ENCODE measurements around the gene MUC5AC. TPM values are rescaled to one million over a fixed set of nuclear protein-coding genes. Genes with fewer than 3 reads are reported as not detected.

The MUC5AC gene
- total RNA-seq, 1 experiment from 2014 or later: under 0.01 TPM

DNA sequence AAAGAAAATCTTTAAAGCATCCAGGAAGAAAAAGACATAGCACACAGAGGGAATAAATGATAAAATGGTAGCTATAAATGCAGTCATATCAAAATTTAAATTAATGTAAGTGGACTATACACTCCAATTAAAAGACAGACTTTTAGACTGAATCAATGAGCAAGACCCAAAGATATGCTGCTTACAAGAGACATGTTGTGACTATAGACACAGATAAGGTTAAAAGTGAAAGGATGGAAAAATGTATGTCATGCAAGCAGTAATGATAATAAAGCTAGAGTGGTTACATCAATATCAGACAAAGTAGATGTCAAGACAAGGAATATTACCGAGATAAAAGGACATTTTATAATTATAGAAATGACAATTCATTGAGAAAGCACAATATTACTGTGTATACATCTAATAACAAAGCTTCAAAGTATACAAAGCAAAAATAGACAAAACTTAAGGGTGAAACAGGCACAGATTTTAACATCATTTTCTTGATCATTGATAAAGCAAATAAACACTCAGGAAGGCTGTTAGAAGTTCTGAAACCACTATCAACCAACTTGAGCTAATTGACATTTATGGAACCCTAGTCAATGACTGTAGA, 22.8 kb upstream of the MUC5AC start:
- H3K36me3 ChIP-seq (ENCODE audit: control insufficient read depth in 1 of 2, insufficient read depth in 2 of 2, low read length in 2 of 2): no peaks in the 10 kb centered on the region
- H4K20me1 ChIP-seq (ENCODE audit: insufficient read depth): no peaks in the 10 kb centered on the region
- H3K9me2 ChIP-seq (ENCODE audit: insufficient read depth): no peaks in the 10 kb centered on the region
- ChIA-PET RAD21 (ENCODE audit: low non-redundant PET in 1 of 2, low total read pairs in 2 of 2, uncharacterized antibody in 2 of 2, unreplicated experiment in 2 of 2) (no interaction called here), POLR2A (no interaction called here), CTCF (no interaction called here)
- DNase-seq (ENCODE audit: low read depth, low spot score): no peak
- peaks cover 0 to 6% of the 10 kb centered on the region in 2 experiments; a peak in 1 of 4 replicates for H3K4me1 ChIP-seq (ENCODE audit: control insufficient read depth in 1 of 2, insufficient read depth in 2 of 2, low read length in 2 of 2)
- ATAC-seq: no peak
- peaks cover 5 to 14% of the 10 kb centered on the region in 2 experiments; a peak in 3 of 4 replicates for H3K9me3 ChIP-seq (ENCODE audit: control insufficient read depth in 1 of 2, insufficient read depth in 1 of 2, low read depth in 1 of 2, low read length in 2 of 2)
- no peak overlapping the region for H3K27ac ChIP-seq (ENCODE audit: low read depth, low read length)
- BruUV-seq (replicated peaks): no TSS peak
- H3K27me3 ChIP-seq (ENCODE audit: insufficient read depth, low read length): no peaks in the 10 kb centered on the region
- no peak overlapping the region for H3K4me2 ChIP-seq (ENCODE audit: low read length)
- H3K4me3 ChIP-seq (replicated peaks in 1 of 2; ENCODE audit: low read depth in 1 of 2, low read length in 2 of 2): no peak overlapping the region
- no peak overlapping the region for H2AFZ ChIP-seq (ENCODE audit: low read depth, low read length, poor library complexity, severe bottlenecking)
- no peak overlapping the region for H3K9ac ChIP-seq (ENCODE audit: low read length)
- TF ChIP-seq CBX3 (IDR thresholded peaks at IDR 0.05; ENCODE audit: low read depth) (peak; percentile 43; the same call in 1 of the 2 replicates), ZFX (IDR thresholded peaks at IDR 0.05) (no peak)
- H3K79me2 ChIP-seq (ENCODE audit: insufficient read depth, low read length): no peaks in the 10 kb centered on the region
- intact Hi-C loops (cut with micrococcal nuclease): no loop called here

DNA sequence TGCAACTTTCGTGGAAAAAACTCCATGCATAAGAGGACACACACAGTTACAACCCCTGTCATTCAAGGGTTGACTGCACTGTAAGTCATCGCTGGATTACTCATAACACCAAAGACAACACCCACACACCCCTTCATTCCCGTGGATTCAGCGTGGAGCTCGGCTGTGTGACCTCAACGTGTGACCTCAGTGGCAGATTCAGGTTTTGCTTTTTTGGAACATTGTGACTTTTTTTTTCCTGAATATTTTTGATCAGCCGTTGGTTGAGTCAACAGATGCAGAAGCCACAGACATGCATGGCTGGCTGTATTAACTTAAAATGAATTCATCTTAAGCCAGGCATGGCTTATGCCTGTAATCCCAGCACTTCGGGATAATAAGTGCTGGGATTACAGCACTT, 19.7 kb upstream of the MUC5AC start:
- Histone ChIP-seq H3K9me3 (ENCODE audit: control insufficient read depth in 1 of 2, insufficient read depth in 1 of 2, low read depth in 1 of 2, low read length in 2 of 2) (peaks cover 5 to 14% of the 10 kb centered on the region in 2 experiments; a peak in 3 of 4 replicates), H3K4me1 (ENCODE audit: control insufficient read depth in 1 of 2, insufficient read depth in 2 of 2, low read length in 2 of 2) (peaks cover 0 to 6% of the 10 kb centered on the region in 2 experiments; a peak in 1 of 4 replicates), H3K4me2 (ENCODE audit: low read length) (0 out of 2 replicates have a peak overlapping the region, but pooled peaks have one; percentile 10), H4K20me1 (ENCODE audit: insufficient read depth) (no peaks in the 10 kb centered on the region), H3K27ac (ENCODE audit: low read depth, low read length) (no peak overlapping the region), H3K27me3 (ENCODE audit: insufficient read depth, low read length) (no peaks in the 10 kb centered on the region), H3K9ac (ENCODE audit: low read length) (no peak overlapping the region), H3K79me2 (ENCODE audit: insufficient read depth, low read length) (no peaks in the 10 kb centered on the region), H3K9me2 (ENCODE audit: insufficient read depth) (no peaks in the 10 kb centered on the region), H3K36me3 (ENCODE audit: control insufficient read depth in 1 of 2, insufficient read depth in 2 of 2, low read length in 2 of 2) (no peaks in the 10 kb centered on the region), H3K4me3 (replicated peaks in 1 of 2; ENCODE audit: low read depth in 1 of 2, low read length in 2 of 2) (no peak overlapping the region), H2AFZ (ENCODE audit: low read depth, low read length, poor library complexity, severe bottlenecking) (no peak overlapping the region)
- DNase-seq (ENCODE audit: low read depth, low spot score) (no peak), ATAC-seq (no peak)
- ChIA-PET RAD21 (ENCODE audit: low non-redundant PET in 1 of 2, low total read pairs in 2 of 2, uncharacterized antibody in 2 of 2, unreplicated experiment in 2 of 2) (no interaction called here), POLR2A (no interaction called here), CTCF (no interaction called here)
- intact Hi-C loops (cut with micrococcal nuclease): no loop called here
- BruUV-seq (replicated peaks): no TSS peak
- TF ChIP-seq YY1 (IDR thresholded peaks at IDR 0.05; ENCODE audit: extremely low read depth, insufficient replicate concordance, low read depth, low read length) (no peak), EZH2phosphoT487 (IDR thresholded peaks at IDR 0.05; ENCODE audit: borderline replicate concordance) (no peak), ZNF274 (IDR thresholded peaks at IDR 0.05; ENCODE audit: low read depth, low read length) (no peak), FOSL1 (IDR thresholded peaks at IDR 0.05; ENCODE audit: low read depth) (peak; percentile 17; the same call in 1 of the 2 replicates), EZH2 (IDR thresholded peaks at IDR 0.05) (no peak), EGR1 (IDR thresholded peaks at IDR 0.05; ENCODE audit: low read depth) (no peak), SIN3A (IDR thresholded peaks at IDR 0.05; ENCODE audit: low read depth) (no peak), CEBPB (IDR thresholded peaks at IDR 0.05; ENCODE audit: low read depth) (no peak), SP1 (IDR thresholded peaks at IDR 0.05; ENCODE audit: low read depth) (0 out of 2 replicates have a peak, but pooled peaks have one; percentile 12), RAD21 (IDR thresholded peaks at IDR 0.05; ENCODE audit: low read depth) (no peak), POLR2A (IDR thresholded peaks at IDR 0.05; ENCODE audit: borderline replicate concordance, extremely low read depth, insufficient read depth, insufficient read length) (no peak)
- TF ChIP-seq, protein P1, sequence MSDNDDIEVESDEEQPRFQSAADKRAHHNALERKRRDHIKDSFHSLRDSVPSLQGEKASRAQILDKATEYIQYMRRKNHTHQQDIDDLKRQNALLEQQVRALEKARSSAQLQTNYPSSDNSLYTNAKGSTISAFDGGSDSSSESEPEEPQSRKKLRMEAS (IDR thresholded peaks at IDR 0.05): no peak
- TF ChIP-seq, protein P2, sequence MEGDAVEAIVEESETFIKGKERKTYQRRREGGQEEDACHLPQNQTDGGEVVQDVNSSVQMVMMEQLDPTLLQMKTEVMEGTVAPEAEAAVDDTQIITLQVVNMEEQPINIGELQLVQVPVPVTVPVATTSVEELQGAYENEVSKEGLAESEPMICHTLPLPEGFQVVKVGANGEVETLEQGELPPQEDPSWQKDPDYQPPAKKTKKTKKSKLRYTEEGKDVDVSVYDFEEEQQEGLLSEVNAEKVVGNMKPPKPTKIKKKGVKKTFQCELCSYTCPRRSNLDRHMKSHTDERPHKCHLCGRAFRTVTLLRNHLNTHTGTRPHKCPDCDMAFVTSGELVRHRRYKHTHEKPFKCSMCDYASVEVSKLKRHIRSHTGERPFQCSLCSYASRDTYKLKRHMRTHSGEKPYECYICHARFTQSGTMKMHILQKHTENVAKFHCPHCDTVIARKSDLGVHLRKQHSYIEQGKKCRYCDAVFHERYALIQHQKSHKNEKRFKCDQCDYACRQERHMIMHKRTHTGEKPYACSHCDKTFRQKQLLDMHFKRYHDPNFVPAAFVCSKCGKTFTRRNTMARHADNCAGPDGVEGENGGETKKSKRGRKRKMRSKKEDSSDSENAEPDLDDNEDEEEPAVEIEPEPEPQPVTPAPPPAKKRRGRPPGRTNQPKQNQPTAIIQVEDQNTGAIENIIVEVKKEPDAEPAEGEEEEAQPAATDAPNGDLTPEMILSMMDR (IDR thresholded peaks at IDR 0.05 in 2 of 3, conservative IDR thresholded peaks at IDR 0.05 in 1 of 3; ENCODE audit: borderline replicate concordance in 1 of 3, insufficient read depth in 1 of 3, low read depth in 2 of 3, low read length in 2 of 3): no peak
- TF ChIP-seq, protein P3, sequence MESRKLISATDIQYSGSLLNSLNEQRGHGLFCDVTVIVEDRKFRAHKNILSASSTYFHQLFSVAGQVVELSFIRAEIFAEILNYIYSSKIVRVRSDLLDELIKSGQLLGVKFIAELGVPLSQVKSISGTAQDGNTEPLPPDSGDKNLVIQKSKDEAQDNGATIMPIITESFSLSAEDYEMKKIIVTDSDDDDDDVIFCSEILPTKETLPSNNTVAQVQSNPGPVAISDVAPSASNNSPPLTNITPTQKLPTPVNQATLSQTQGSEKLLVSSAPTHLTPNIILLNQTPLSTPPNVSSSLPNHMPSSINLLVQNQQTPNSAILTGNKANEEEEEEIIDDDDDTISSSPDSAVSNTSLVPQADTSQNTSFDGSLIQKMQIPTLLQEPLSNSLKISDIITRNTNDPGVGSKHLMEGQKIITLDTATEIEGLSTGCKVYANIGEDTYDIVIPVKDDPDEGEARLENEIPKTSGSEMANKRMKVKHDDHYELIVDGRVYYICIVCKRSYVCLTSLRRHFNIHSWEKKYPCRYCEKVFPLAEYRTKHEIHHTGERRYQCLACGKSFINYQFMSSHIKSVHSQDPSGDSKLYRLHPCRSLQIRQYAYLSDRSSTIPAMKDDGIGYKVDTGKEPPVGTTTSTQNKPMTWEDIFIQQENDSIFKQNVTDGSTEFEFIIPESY (IDR thresholded peaks at IDR 0.05; ENCODE audit: extremely low read depth, insufficient replicate concordance, low read length): no peak
- TF ChIP-seq, protein P4, sequence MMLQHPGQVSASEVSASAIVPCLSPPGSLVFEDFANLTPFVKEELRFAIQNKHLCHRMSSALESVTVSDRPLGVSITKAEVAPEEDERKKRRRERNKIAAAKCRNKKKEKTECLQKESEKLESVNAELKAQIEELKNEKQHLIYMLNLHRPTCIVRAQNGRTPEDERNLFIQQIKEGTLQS (IDR thresholded peaks at IDR 0.05): no peak
